ENCODE measurements around the gene CDH2.

CDH2 gene

GRCh38 chr18:28002841-28003240 is 174.1 kb downstream of the CDH2 start:
- Histone ChIP-seq H3K4me3 (ENCODE audit: low read length) (no peak overlapping the region), H4K20me1 (ENCODE audit: insufficient read depth, low read length) (no peaks in the 10 kb centered on the region), H3K4me1 (ENCODE audit: low read length) (no peaks in the 10 kb centered on the region), H3K9me3 (ENCODE audit: insufficient read depth, low read length) (no peaks in the 10 kb centered on the region), H3K27me3 (ENCODE audit: low read depth, low read length) (no peaks in the 10 kb centered on the region), H3K79me2 (ENCODE audit: low read length) (no peaks in the 10 kb centered on the region), H2AFZ (ENCODE audit: low read depth, low read length) (no peak overlapping the region), H3K9ac (ENCODE audit: low read length) (no peak overlapping the region), H3K27ac (ENCODE audit: low read length) (no peak overlapping the region), H3K4me2 (ENCODE audit: low read length) (no peak overlapping the region), H3K36me3 (replicated peaks; ENCODE audit: low read depth, low read length) (no peaks in the 10 kb centered on the region)
- TF ChIP-seq CTCF (IDR thresholded peaks at IDR 0.05; ENCODE audit: low read depth, low read length): no peak
- TF ChIP-seq EZH2phosphoT487 (IDR thresholded peaks at IDR 0.05; ENCODE audit: low read depth): no peak

GRCh38 chr18:27996801-27997272 is 180.1 kb downstream of the CDH2 start:
- Histone ChIP-seq H2AFZ (ENCODE audit: low read depth, low read length) (no peak overlapping the region), H3K79me2 (ENCODE audit: low read length) (no peaks in the 10 kb centered on the region), H3K27me3 (ENCODE audit: low read depth, low read length) (no peaks in the 10 kb centered on the region), H3K4me2 (ENCODE audit: low read length) (no peak overlapping the region), H3K4me1 (ENCODE audit: low read length) (no peaks in the 10 kb centered on the region), H4K20me1 (ENCODE audit: insufficient read depth, low read length) (no peaks in the 10 kb centered on the region), H3K36me3 (replicated peaks; ENCODE audit: low read depth, low read length) (no peaks in the 10 kb centered on the region), H3K9ac (ENCODE audit: low read length) (no peak overlapping the region), H3K4me3 (ENCODE audit: low read length) (no peak overlapping the region), H3K27ac (ENCODE audit: low read length) (no peak overlapping the region), H3K9me3 (ENCODE audit: insufficient read depth, low read length) (no peaks in the 10 kb centered on the region)
- TF ChIP-seq EZH2phosphoT487 (IDR thresholded peaks at IDR 0.05; ENCODE audit: low read depth) (no peak), CTCF (IDR thresholded peaks at IDR 0.05; ENCODE audit: low read depth, low read length) (no peak)

GRCh38 chr18:27995770-27996502 is 181.0 kb downstream of the CDH2 start:
- H3K9ac ChIP-seq (ENCODE audit: low read length): no peak overlapping the region

GRCh38 chr18:27994571-27994970 is 182.4 kb downstream of the CDH2 start:
- no peak overlapping the region for H3K9ac ChIP-seq (ENCODE audit: low read length)
- no peak overlapping the region for H3K27ac ChIP-seq (ENCODE audit: low read length)
- no peak overlapping the region for H2AFZ ChIP-seq (ENCODE audit: low read depth, low read length)
- H3K36me3 ChIP-seq (replicated peaks; ENCODE audit: low read depth, low read length): no peaks in the 10 kb centered on the region
- no peaks in the 10 kb centered on the region for H4K20me1 ChIP-seq (ENCODE audit: insufficient read depth, low read length)
- no peak overlapping the region for H3K4me3 ChIP-seq (ENCODE audit: low read length)
- no peaks in the 10 kb centered on the region for H3K4me1 ChIP-seq (ENCODE audit: low read length)
- H3K79me2 ChIP-seq (ENCODE audit: low read length): no peaks in the 10 kb centered on the region
- no peak overlapping the region for H3K4me2 ChIP-seq (ENCODE audit: low read length)
- no peaks in the 10 kb centered on the region for H3K27me3 ChIP-seq (ENCODE audit: low read depth, low read length)
- TF ChIP-seq CTCF (IDR thresholded peaks at IDR 0.05; ENCODE audit: low read depth, low read length) (no peak), EZH2phosphoT487 (IDR thresholded peaks at IDR 0.05; ENCODE audit: low read depth) (no peak)
- H3K9me3 ChIP-seq (ENCODE audit: insufficient read depth, low read length): no peaks in the 10 kb centered on the region

More at GRCh38 chr18:27995770-27996502, 181.0 kb downstream of the CDH2 start:
- H3K79me2 ChIP-seq (ENCODE audit: low read length): no peaks in the 10 kb centered on the region
- no peak overlapping the region for H2AFZ ChIP-seq (ENCODE audit: low read depth, low read length)
- no peaks in the 10 kb centered on the region for H3K9me3 ChIP-seq (ENCODE audit: insufficient read depth, low read length)
- no peaks in the 10 kb centered on the region for H3K36me3 ChIP-seq (replicated peaks; ENCODE audit: low read depth, low read length)
- no peaks in the 10 kb centered on the region for H3K4me1 ChIP-seq (ENCODE audit: low read length)
- no peak overlapping the region for H3K27ac ChIP-seq (ENCODE audit: low read length)
- TF ChIP-seq CTCF (IDR thresholded peaks at IDR 0.05; ENCODE audit: low read depth, low read length) (no peak), EZH2phosphoT487 (IDR thresholded peaks at IDR 0.05; ENCODE audit: low read depth) (no peak)
- H4K20me1 ChIP-seq (ENCODE audit: insufficient read depth, low read length): no peaks in the 10 kb centered on the region
- no peaks in the 10 kb centered on the region for H3K27me3 ChIP-seq (ENCODE audit: low read depth, low read length)
- H3K4me2 ChIP-seq (ENCODE audit: low read length): no peak overlapping the region
- H3K4me3 ChIP-seq (ENCODE audit: low read length): no peak overlapping the region
